A549 (cell line): Measurements from ENCODE around the gene RGS5.

Source experiments
- EP300 ChIP-seq, 2 experiments: fragments of >200 bp; sonication (Bioruptor Twin); formaldehyde crosslinking; IDR thresholded peaks; 2 replicates in 1 of 2; 3 replicates in 1 of 2; pipeline ENCODE4 v1.6.1; 2016 to 2017
- POLR2A ChIP-seq: IDR thresholded peaks from 2 replicates; pipeline ENCODE4 v1.6.1; 2012; ENCODE audit warnings: mild to moderate bottlenecking, low read length
- RCOR1 ChIP-seq: fragments of 150-350 bp; IDR thresholded peaks from 2 replicates; pipeline ENCODE4 v1.6.1; 2014; ENCODE audit warnings: antibody characterized with exemption, low read length, low read depth
- SREBF2 ChIP-seq: fragments of 450-650 bp; IDR thresholded peaks from 2 replicates; pipeline ENCODE4 v1.6.1; 2014; ENCODE audit warnings: mild to moderate bottlenecking, moderate library complexity
- TF ChIP-seq, protein P1 (sequence below): fragments of >200 bp; sonication (Bioruptor Twin); formaldehyde crosslinking; IDR thresholded peaks from 3 replicates; pipeline ENCODE4 v1.5.1; 2016

DNA sequence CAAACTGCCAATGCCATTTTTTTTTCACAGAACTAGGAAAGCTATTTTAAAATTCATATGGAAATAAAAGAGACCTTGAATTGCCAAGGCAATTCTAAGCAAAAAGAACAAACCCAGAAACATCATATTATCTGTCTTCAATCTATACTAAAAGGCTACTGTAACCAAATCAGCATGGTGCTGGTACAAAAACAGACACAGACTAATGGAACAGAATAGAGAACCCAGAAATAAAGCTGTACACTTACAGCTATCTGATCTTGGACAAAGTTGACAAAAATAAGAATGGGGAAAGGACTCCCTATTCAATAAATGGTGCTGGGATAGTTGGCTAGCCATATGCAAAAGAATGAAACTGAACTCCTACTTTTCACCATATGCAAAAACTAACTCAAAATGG lies 83.0 kb downstream of the RGS5 start:
- TF ChIP-seq SREBF2 (no peak), EP300 (IDR thresholded peaks at IDR 0.05) (no peak), RCOR1 (no peak), POLR2A (no peak)
- TF ChIP-seq, protein P1, sequence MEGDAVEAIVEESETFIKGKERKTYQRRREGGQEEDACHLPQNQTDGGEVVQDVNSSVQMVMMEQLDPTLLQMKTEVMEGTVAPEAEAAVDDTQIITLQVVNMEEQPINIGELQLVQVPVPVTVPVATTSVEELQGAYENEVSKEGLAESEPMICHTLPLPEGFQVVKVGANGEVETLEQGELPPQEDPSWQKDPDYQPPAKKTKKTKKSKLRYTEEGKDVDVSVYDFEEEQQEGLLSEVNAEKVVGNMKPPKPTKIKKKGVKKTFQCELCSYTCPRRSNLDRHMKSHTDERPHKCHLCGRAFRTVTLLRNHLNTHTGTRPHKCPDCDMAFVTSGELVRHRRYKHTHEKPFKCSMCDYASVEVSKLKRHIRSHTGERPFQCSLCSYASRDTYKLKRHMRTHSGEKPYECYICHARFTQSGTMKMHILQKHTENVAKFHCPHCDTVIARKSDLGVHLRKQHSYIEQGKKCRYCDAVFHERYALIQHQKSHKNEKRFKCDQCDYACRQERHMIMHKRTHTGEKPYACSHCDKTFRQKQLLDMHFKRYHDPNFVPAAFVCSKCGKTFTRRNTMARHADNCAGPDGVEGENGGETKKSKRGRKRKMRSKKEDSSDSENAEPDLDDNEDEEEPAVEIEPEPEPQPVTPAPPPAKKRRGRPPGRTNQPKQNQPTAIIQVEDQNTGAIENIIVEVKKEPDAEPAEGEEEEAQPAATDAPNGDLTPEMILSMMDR: no peak
